ENCODE results near the gene LIMCH1. TPM values are rescaled to one million over a fixed set of nuclear protein-coding genes. Genes with fewer than 3 reads are reported as not detected.

LIMCH1 gene
- polyA plus RNA-seq, 3 donors, result 93.9 to 111 (median 101) TPM

Other genes starting within 250 kb of the LIMCH1 start
- gene PHOX2B, start 210.6 kb downstream of the LIMCH1 start, polyA plus RNA-seq (ENCODE audit: insufficient read length in 3 of 3), result under 1 TPM; 0.12 to 0.26 (median 0.12) TPM

Measured in renal pelvis (tissue), 3 donors.